ENCODE data around the gene SYDE2. TPM values are rescaled to one million over a fixed set of nuclear protein-coding genes. Genes with fewer than 3 reads are reported as not detected.
"Not testable (repeated sequence)": the region's sequence is repeated elsewhere in the genome, so short reads cannot be mapped to it uniquely, and the experiment has no call there.

The SYDE2 gene
- 1 to 10 TPM; 2.7 to 2.8 TPM for total RNA-seq

- intact Hi-C loops (cut with micrococcal nuclease): loop anchor here (1.0 to 5.0 kb wide), 8 partner anchors 22 to 696 kb away; partner anchors contain the start of genes BCL10, C1orf52, MCOLN2 and SSX2IP
- POLR2A ChIA-PET: interaction anchor here (1.1 kb wide), 1 partner anchor 76 kb away, joined by 3 read pairs; the partner anchor contains the start of gene BCL10
- Mint-ChIP-seq H3K27me3 (peaks cover 5% of the 10 kb centered on the region), H3K4me1 (ENCODE audit: low read depth) (peaks cover 26% of the 10 kb centered on the region), H3K36me3 (peaks cover 3% of the 10 kb centered on the region), H3K4me3 (peak within 1 kb of the TSS; percentile 97), H3K27ac (peak within 1 kb of the TSS; percentile 89), H3K9me3 (no peaks in the 10 kb centered on the region)
- CTCF ChIA-PET: interaction anchor here (0.7 to 1.6 kb wide), 5 partner anchors 12 to 257 kb away, joined by 3 to 7 read pairs (median 3); no protein-coding TSS in a partner anchor
- DNase-seq: peak; percentile 76
Measured at GRCh38 chr1:85200463-85201339, at the start of gene SYDE2. TSS of gene SYDE2 (minus strand) at chr1:85201016. CDS start at chr1:85200996, 20 bp downstream.

DNA sequence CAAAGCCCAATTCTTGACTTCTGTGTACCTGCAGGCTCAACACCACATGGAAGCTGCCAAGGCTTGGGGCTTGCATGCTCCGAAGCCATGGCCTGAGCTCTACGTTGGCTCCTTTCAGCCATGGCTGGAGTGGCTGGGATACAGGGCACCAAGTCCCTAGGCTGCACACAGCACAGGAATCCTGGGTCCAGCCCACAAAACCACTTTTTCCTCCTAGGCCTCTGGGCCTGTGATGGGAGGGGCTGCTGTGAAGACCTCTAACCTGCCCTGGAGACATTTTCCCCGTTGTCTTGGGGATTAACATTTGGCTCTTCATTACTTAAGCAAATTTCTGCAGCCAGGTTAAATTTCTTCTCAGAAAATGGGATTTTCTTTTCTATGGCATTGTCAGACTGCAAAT lies 48.2 kb upstream of the SYDE2 start:
- CTCF ChIA-PET: interaction anchor here (1.8 to 3.7 kb wide), 3 partner anchors 9 to 24 kb away, joined by 4 to 22 read pairs (median 4); partner anchors contain the start of gene C1orf52
- H3K27ac Mint-ChIP-seq; H3K9me3 Mint-ChIP-seq; H3K4me1 Mint-ChIP-seq (ENCODE audit: low read depth); H3K4me3 Mint-ChIP-seq; DNase-seq; H3K27me3 Mint-ChIP-seq; POLR2A ChIA-PET; intact Hi-C loops (cut with micrococcal nuclease): not testable (repeated sequence)
- H3K36me3 Mint-ChIP-seq: peaks cover 21% of the 10 kb centered on the region

GRCh38 chr1:85245891-85246290 lies 45.1 kb upstream of the SYDE2 start:
- intact Hi-C loops (cut with micrococcal nuclease): no loop called here
- H3K27me3 Mint-ChIP-seq: no peaks in the 10 kb centered on the region
- H3K4me3 Mint-ChIP-seq: no peak overlapping the region
- CTCF ChIA-PET: interaction anchor here (1.4 kb wide), 1 partner anchor 301 kb away, joined by 3 read pairs; no protein-coding TSS in a partner anchor
- POLR2A ChIA-PET: no interaction called here
- H3K27ac Mint-ChIP-seq: no peak overlapping the region
- no peak for DNase-seq
- H3K4me1 Mint-ChIP-seq (ENCODE audit: low read depth): peaks cover 4% of the 10 kb centered on the region
- peaks cover 14% of the 10 kb centered on the region for H3K36me3 Mint-ChIP-seq
- peaks cover 5% of the 10 kb centered on the region for H3K9me3 Mint-ChIP-seq

DNA sequence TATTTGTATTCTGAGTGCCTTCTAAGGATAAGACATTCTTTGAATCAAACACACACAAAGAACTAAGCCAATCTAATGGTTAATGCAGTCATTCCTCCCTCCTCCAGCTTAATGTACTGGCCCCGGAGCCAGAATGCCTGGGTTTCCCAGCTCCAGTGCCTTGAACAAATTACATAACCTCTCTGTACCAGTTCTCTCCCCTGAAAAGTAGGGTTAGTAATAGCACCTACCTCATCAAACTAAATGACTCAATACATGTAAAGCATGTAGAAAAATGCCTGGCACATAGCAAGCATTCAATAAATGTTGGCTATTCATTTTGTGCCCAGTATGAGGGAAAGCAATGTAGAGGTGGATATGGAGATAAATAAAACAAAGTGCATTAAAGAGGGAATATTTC lies 44.6 kb upstream of the SYDE2 start:
- H3K4me1 Mint-ChIP-seq (ENCODE audit: low read depth): peaks cover 9% of the 10 kb centered on the region
- H3K27ac Mint-ChIP-seq: no peak overlapping the region
- intact Hi-C loops (cut with micrococcal nuclease): no loop called here
- peaks cover 5% of the 10 kb centered on the region for H3K9me3 Mint-ChIP-seq
- peaks cover 10% of the 10 kb centered on the region for H3K36me3 Mint-ChIP-seq
- no peaks in the 10 kb centered on the region for H3K27me3 Mint-ChIP-seq
- ChIA-PET POLR2A (no interaction called here), CTCF (interaction anchor here (1.4 kb wide), 1 partner anchor 301 kb away, joined by 3 read pairs; no protein-coding TSS in a partner anchor)
- DNase-seq: no peak
- no peak overlapping the region for H3K4me3 Mint-ChIP-seq

DNA sequence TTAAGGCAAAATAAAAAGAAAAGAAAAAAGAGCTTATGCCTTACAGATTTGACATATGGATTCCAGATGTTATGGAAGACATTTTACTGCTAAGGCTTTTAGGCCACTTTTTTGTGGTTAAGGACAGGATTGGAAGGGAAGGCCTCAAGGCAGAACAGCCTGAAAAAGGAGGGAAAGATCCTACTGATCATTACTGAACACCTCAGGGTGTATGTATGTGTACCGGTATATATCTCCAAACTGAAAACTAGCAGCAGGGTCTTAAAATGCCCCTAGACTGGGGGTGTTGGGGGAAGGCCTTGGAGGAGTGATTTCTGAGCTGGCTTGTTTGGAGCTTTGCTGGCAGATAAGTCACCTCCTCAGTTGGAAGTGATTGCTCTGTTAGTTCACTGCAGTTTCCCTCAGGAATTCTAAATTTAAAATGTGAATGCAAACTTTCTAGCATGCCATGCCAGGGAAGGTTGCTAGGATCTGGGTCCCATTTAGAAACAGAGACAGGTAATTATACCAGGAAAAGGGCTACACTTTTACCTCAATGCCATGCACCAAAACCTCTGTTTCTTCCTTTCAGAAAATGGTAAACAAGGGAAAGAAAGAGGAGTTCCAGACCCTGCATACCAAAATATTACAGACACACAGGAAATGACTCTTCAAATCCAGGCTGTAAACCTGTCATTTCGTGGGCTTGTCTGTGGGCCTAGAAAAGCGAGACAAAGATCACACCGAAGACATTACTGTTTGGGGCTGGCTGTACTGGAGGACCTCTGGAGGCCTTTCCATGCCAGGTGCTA lies 43.6 kb upstream of the SYDE2 start:
- intact Hi-C loops (cut with micrococcal nuclease): loop anchor here (5.0 kb wide), 1 partner anchor 42 kb away; the partner anchor contains the start of gene SYDE2
- POLR2A ChIA-PET: no interaction called here
- no peak overlapping the region for H3K4me3 Mint-ChIP-seq
- DNase-seq: no peak
- peaks cover 3% of the 10 kb centered on the region for H3K9me3 Mint-ChIP-seq
- no peaks in the 10 kb centered on the region for H3K27me3 Mint-ChIP-seq
- peaks cover 2% of the 10 kb centered on the region for H3K36me3 Mint-ChIP-seq
- CTCF ChIA-PET: interaction anchor here (1.0 to 1.4 kb wide), 2 partner anchors 10 to 300 kb away, joined by 3 to 4 read pairs; no protein-coding TSS in a partner anchor
- peaks cover 9% of the 10 kb centered on the region for H3K4me1 Mint-ChIP-seq (ENCODE audit: low read depth)
- no peak overlapping the region for H3K27ac Mint-ChIP-seq

GRCh38 chr1:85243372-85243771 lies 42.6 kb upstream of the SYDE2 start:
- H3K9me3 Mint-ChIP-seq: no peaks in the 10 kb centered on the region
- no peak overlapping the region for H3K4me3 Mint-ChIP-seq
- no peak overlapping the region for H3K27ac Mint-ChIP-seq
- intact Hi-C loops (cut with micrococcal nuclease): loop anchor here (5.0 kb wide), 1 partner anchor 41 kb away; the partner anchor contains the start of gene SYDE2
- H3K27me3 Mint-ChIP-seq: no peaks in the 10 kb centered on the region
- POLR2A ChIA-PET: no interaction called here
- H3K36me3 Mint-ChIP-seq: no peaks in the 10 kb centered on the region
- H3K4me1 Mint-ChIP-seq (ENCODE audit: low read depth): peaks cover 9% of the 10 kb centered on the region
- CTCF ChIA-PET: interaction anchor here (0.6 kb wide), 1 partner anchor 18 kb away, joined by 3 read pairs; no protein-coding TSS in a partner anchor
- no peak for DNase-seq

GRCh38 chr1:85240643-85241042 lies 39.8 kb upstream of the SYDE2 start:
- intact Hi-C loops (cut with micrococcal nuclease): loop anchor here (1.0 to 5.0 kb wide), 2 partner anchors 38 to 295 kb away; partner anchors contain the start of gene SYDE2
- DNase-seq: no peak
- H3K9me3 Mint-ChIP-seq: no peaks in the 10 kb centered on the region
- ChIA-PET CTCF (interaction anchor here (0.7 to 2.0 kb wide), 7 partner anchors 15 to 296 kb away, joined by 3 to 19 read pairs (median 5); partner anchors contain the start of genes C1orf52, MCOLN3 and SYDE2), POLR2A (no interaction called here)
- H3K27me3 Mint-ChIP-seq: peaks cover 4% of the 10 kb centered on the region
- no peak overlapping the region for H3K4me3 Mint-ChIP-seq
- H3K27ac Mint-ChIP-seq: no peak overlapping the region
- H3K4me1 Mint-ChIP-seq (ENCODE audit: low read depth): peaks cover 9% of the 10 kb centered on the region
- H3K36me3 Mint-ChIP-seq: no peaks in the 10 kb centered on the region

DNA sequence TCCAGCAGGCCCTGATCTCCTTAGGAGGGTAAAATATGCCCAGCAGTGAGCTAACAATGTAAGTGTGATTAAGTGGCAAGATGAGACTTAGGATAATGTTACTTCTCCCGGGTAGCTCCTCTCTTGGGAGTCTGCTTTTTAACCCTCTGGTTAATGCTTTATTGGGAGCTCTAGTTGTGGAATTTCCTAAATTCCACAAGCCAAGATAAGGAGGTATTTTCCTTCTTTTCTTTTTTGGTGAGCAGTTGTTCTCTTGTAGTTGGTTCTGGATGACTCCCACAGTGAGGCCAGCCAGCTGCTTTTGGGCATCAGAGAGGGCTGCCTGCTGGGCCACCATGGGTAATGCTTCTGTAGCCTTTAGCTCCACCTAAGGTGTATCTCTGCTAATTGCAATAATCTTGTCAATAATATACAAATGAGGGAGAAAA lies 39.4 kb upstream of the SYDE2 start:
- ChIA-PET POLR2A (no interaction called here), CTCF (interaction anchor here (0.7 to 2.0 kb wide), 11 partner anchors 9 to 457 kb away, joined by 3 to 19 read pairs (median 4); partner anchors contain the start of genes C1orf52, MCOLN3 and SYDE2)
- Mint-ChIP-seq H3K36me3 (no peaks in the 10 kb centered on the region), H3K4me1 (ENCODE audit: low read depth) (peaks cover 9% of the 10 kb centered on the region), H3K27me3 (peaks cover 4% of the 10 kb centered on the region), H3K27ac (no peak overlapping the region), H3K9me3 (no peaks in the 10 kb centered on the region), H3K4me3 (no peak overlapping the region)
- peak; percentile 34 for DNase-seq
- intact Hi-C loops (cut with micrococcal nuclease): loop anchor here (1.0 to 5.0 kb wide), 2 partner anchors 38 to 295 kb away; partner anchors contain the start of gene SYDE2

DNA sequence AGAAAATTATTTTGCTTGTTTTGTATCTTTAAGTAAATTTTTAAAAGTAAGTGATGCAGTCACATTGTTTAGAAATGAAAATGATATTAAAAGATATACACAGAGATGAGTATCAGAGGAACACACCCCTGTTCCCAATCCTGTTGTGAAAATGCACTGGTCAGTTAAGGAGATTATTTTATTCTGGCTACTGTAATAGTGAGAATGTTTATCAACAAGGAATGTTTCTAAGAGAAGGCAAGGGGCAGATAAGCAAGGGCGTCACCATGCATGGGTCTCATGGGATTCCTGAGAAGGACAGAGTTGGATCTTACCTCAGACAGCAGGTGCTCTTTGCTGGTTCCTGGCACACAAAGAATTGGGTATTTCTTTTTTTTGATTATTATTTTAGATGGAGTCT lies 36.8 kb upstream of the SYDE2 start:
- Mint-ChIP-seq H3K4me3 (no peak overlapping the region), H3K27ac (no peak overlapping the region)
- POLR2A ChIA-PET: no interaction called here

GRCh38 chr1:85230305-85230977 lies 29.6 kb upstream of the SYDE2 start:
- intact Hi-C loops (cut with micrococcal nuclease): loop anchor here (10.0 kb wide), 1 partner anchor 186 kb away; the partner anchor contains the start of gene MCOLN3

More for the DNA sequence above, 36.8 kb upstream of the SYDE2 start:
- Mint-ChIP-seq H3K4me1 (ENCODE audit: low read depth) (peaks cover 9% of the 10 kb centered on the region), H3K9me3 (no peaks in the 10 kb centered on the region), H3K36me3 (no peaks in the 10 kb centered on the region), H3K27me3 (peaks cover 6% of the 10 kb centered on the region)
- no peak for DNase-seq
- CTCF ChIA-PET: no interaction called here
- intact Hi-C loops (cut with micrococcal nuclease): loop anchor here (10.0 kb wide), 1 partner anchor 193 kb away; the partner anchor contains the start of gene MCOLN3

DNA sequence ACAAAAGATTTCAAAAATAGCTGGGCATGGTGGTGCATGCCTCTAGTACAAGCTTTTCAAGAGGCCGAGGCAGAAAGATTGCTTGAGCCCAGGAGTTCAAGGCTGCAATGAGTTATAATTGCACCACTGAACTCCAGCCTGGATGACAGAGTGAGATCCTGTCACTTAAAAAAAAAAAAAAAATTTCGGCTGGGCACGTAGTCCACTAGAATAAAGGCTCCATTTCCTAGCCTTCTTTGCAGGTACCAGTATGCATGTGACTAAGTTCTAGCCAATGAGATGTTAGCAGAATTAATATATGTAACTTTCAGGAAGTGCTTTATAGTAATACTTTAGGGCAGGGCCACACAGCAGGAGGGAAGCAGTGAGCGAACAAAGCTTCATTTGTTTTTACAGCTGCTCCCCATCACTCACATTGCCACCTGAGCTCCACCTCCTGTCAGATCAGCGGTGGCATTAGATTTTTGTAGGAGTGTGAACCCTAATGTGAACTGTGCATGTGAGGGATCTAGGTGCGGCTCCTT lies 28.8 kb upstream of the SYDE2 start:
- POLR2A ChIA-PET: no interaction called here
- CTCF ChIA-PET: interaction anchor here (0.6 to 1.9 kb wide), 3 partner anchors 16 to 285 kb away, joined by 3 to 10 read pairs (median 3); no protein-coding TSS in a partner anchor
- DNase-seq: no peak
- Mint-ChIP-seq H3K4me3 (no peak overlapping the region), H3K36me3 (no peaks in the 10 kb centered on the region), H3K27me3 (peaks cover 2% of the 10 kb centered on the region), H3K9me3 (no peaks in the 10 kb centered on the region), H3K27ac (no peak overlapping the region), H3K4me1 (ENCODE audit: low read depth) (no peaks in the 10 kb centered on the region)
- intact Hi-C loops (cut with micrococcal nuclease): loop anchor here (10.0 kb wide), 1 partner anchor 185 kb away; the partner anchor contains the start of gene MCOLN3

More at GRCh38 chr1:85230305-85230977, 29.6 kb upstream of the SYDE2 start:
- ChIA-PET POLR2A (no interaction called here), CTCF (interaction anchor here (0.6 to 1.9 kb wide), 5 partner anchors 17 to 287 kb away, joined by 3 to 10 read pairs (median 3); no protein-coding TSS in a partner anchor)
- peaks cover 2% of the 10 kb centered on the region for H3K27me3 Mint-ChIP-seq
- no peaks in the 10 kb centered on the region for H3K36me3 Mint-ChIP-seq
- H3K4me1 Mint-ChIP-seq (ENCODE audit: low read depth): no peaks in the 10 kb centered on the region
- DNase-seq: no peak
- H3K27ac Mint-ChIP-seq: no peak overlapping the region
- no peak overlapping the region for H3K4me3 Mint-ChIP-seq
- H3K9me3 Mint-ChIP-seq: no peaks in the 10 kb centered on the region
